Regular cardiac myocyte (primary cell): ENCODE results near the gene C16orf95. TPM values are rescaled to one million over a fixed set of nuclear protein-coding genes. Genes with fewer than 3 reads are reported as not detected.

ENCODE experiments used
- total RNA-seq: library from RNA; depleted of rRNA; stranded (reverse); fragments of >200 nt; gene quantifications from 2 replicates; pipeline ENCODE4 v1.2.3, GENCODE V29; 2014

The C16orf95 gene
- 4.8 and 5.9 TPM in 2 replicates for total RNA-seq

GRCh38 chr16:87316923-87317749 lies at the start of gene C16orf95:
TSS of gene C16orf95 (minus strand) at chr16:87317392. CDS start at chr16:87317242, 150 bp downstream.

Other genes with a start within 250 kb of the C16orf95 start
- 28.9 and 38.9 TPM in 2 replicates for gene FBXO31, start 66.4 kb upstream of the C16orf95 start, total RNA-seq
- gene MAP1LC3B, start 74.9 kb upstream of the C16orf95 start, total RNA-seq = 26.3 and 30.2 TPM in 2 replicates
- gene ZCCHC14, start 175.6 kb upstream of the C16orf95 start, total RNA-seq = 3.1 and 5.4 TPM in 2 replicates